Small intestine (tissue), 7 donors: Measurements from ENCODE around the gene BCAP31. TPM values are rescaled to one million over a fixed set of nuclear protein-coding genes. Genes with fewer than 3 reads are reported as not detected.

Experiments
- DNase-seq, 2 donors: peaks; one replicate each; pipeline versions ENCODE4 v3.0.0 to v3.0.0-alpha.2; 2013
- FAIRE-seq: peaks from 2 replicates; lab custom pipeline; 2012; peaks lifted over from hg19 to GRCh38; lab: Jason Lieb, UNC
- H3K27ac ChIP-seq, 3 donors: one replicate each; pipeline ENCODE4 v1.5.1; 2013; ENCODE audit warnings: low read length in 2 of 3, mild to moderate bottlenecking in 2 of 3, control low read depth in 1 of 3, inconsistent platforms in 1 of 3, low read depth in 1 of 3, moderate library complexity in 1 of 3
- H3K27me3 ChIP-seq, 3 donors: one replicate each; pipeline ENCODE4 v1.6.1; 2013; ENCODE audit warnings: low read length in 3 of 3, inconsistent platforms in 1 of 3; ENCODE audit not compliant: control insufficient read depth in 3 of 3, insufficient read depth in 3 of 3
- H3K36me3 ChIP-seq, 3 donors: one replicate each; pipeline ENCODE4 v1.6.1; 2013; ENCODE audit warnings: low read length in 3 of 3, inconsistent platforms in 1 of 3, low read depth in 1 of 3, mild to moderate bottlenecking in 1 of 3, moderate library complexity in 1 of 3; ENCODE audit not compliant: control insufficient read depth in 3 of 3, insufficient read depth in 2 of 3
- H3K4me1 ChIP-seq, 3 donors: one replicate each; pipeline ENCODE4 v1.6.1; 2013; ENCODE audit warnings: low read length in 2 of 3, inconsistent platforms in 1 of 3, low read depth in 1 of 3, mild to moderate bottlenecking in 1 of 3, moderate library complexity in 1 of 3; ENCODE audit not compliant: control insufficient read depth in 3 of 3, insufficient read depth in 2 of 3
- H3K4me3 ChIP-seq, 3 donors: one replicate each; pipeline ENCODE4 v1.5.1; 2013; ENCODE audit warnings: low read length in 3 of 3, control low read depth in 1 of 3, inconsistent platforms in 1 of 3, low read depth in 1 of 3, mild to moderate bottlenecking in 1 of 3, moderate library complexity in 1 of 3
- H3K9me3 ChIP-seq, 2 donors: one replicate each; pipeline ENCODE4 v1.6.1; 2013; ENCODE audit warnings: low read depth in 1 of 2, low read length in 1 of 2; ENCODE audit not compliant: control insufficient read depth in 2 of 2, insufficient read depth in 1 of 2
- WGBS, 3 donors: extraction: QIAGEN DNeasy Blood & Tissue Kit; methylation state at CpG; one replicate each; pipeline ENCODE4 v1.1.7; 2013; 5-methylcytosine and 5-hydroxymethylcytosine counted together
- polyA plus RNA-seq, 4 donors: library from polyadenylated mRNA; stranded (reverse) in 3 of 4; unstranded in 1 of 4; fragments of 200-250 nt in 3 of 4; fragments of 120-200 nt in 1 of 4; gene quantifications; one replicate each; pipeline versions ENCODE4 v1.2.1 to v1.2.3, GENCODE V29; 2013
- donor health status: healthy with polysubstance abuse.
- donor health status: control.
- donor health status: control.
- donor health status: Bipolar disorder and iron deficiency.
- donor health status: healthy.

The BCAP31 gene
- polyA plus RNA-seq, 4 donors: 68.4 to 243 (median 152) TPM

DNA sequence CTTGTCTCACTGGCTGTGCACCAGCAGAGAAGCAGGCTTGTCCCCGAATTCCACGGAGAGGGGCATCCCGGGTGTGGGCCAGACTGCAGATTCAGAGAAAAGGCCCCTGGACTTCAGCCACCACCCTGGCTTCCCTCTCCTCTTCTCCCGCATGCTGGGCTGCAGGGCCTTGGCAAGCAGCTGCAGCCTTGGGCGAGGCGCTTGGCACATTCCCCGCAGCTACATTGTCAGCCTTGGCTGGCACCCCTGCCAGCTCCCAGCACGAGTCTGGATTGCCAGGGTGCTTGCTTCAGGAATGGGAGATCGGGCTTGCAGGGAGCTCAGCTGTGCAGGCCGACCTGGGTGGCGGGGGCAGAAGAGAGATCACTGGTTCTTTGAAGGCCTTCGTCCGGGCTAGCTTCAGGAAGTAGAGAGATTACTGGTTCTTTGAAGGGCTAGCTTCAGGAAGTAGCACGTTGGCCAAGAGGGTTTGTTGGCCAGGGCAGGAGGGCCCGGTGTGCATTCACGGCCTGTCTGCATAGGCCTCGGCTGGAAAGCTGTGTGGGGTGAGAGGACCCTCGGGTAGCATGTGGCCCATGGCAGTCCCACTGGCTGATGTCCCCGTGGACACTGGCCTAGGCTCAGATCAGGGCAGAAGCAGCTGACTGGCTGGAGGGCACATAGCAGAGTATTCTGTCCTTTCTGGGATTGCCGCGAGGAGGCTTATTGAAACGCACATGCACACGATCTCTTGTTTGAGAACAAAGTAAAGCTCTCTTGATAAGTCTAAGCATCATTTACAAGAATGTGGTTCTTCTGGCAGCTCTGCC lies 3.1 kb upstream of the BCAP31 start:
- peak in 1 of 2 donors; percentile 59 for DNase-seq
- FAIRE-seq: no peak
- Histone ChIP-seq H3K9me3 (peaks cover 0 to 6% of the 10 kb centered on the region in 2 donors), H3K27me3 (no peaks in the 10 kb centered on the region), H3K4me1 (peaks cover 0 to 40% (median 4%) of the 10 kb centered on the region in 3 donors), H3K36me3 (peaks cover 0 to 28% (median 0%) of the 10 kb centered on the region in 3 donors), H3K27ac (peak overlapping the region; percentile 85 to 96 (median 87)), H3K4me3 (peak overlapping the region in 2 of 3 donors; percentile 7 to 62)
- WGBS, 3 donors: 12 to 46% (median 25%) methylated on average over 18 to 23 of the region's 23 CpGs

DNA sequence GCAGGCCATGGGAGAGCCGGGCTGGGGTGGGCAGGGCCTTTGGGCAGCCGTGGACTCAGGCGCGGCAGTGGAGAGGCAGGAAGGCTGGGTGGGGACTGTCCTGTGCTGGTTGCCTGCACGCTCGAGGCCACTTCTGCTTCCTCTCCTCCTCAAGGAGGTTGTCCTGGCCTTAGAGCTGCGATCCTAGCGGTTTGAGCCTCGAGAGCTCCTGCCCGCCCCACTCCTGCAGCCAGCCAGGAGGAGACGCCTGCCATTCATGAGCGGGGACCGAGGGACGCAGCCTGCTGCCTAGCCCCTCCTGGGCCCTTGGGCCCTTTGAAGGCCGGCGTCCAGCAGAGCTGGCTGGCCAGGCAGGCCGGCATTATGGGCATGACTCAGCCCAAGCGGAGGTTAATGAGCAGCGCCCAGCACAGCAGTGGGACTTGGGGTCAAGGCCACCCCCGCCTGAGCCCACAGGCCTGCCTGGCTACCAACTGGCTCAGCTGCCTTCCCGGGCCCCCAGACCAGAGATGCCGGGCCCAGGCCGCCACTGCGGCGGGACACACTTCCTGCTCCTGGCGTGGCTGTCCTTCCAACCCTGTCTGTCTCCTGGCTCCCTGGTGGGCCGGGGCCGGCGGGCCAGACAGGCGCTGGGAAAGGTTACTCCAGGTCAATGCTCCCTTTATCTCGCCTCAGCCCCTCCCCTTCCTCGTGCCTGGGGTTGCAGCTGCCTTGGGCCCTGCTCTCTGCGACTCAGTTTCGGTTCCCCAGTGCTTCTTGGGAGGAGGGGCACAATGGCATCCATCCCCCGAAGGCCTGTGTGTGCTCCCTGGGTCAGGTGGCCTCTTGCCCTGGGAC lies 2.3 kb upstream of the BCAP31 start:
- peak overlapping the region in 2 of 3 donors; percentile 28 to 62 for H3K4me3 ChIP-seq
- no peaks in the 10 kb centered on the region for H3K27me3 ChIP-seq
- H3K36me3 ChIP-seq: peaks cover 0 to 24% (median 0%) of the 10 kb centered on the region in 3 donors
- H3K9me3 ChIP-seq: peaks cover 0 to 2% of the 10 kb centered on the region in 2 donors
- FAIRE-seq (no peak), DNase-seq (peak; percentile 71 to 81)
- H3K27ac ChIP-seq: peak overlapping the region; percentile 85 to 96 (median 87)
- peaks cover 0 to 44% (median 4%) of the 10 kb centered on the region in 3 donors for H3K4me1 ChIP-seq
- 9 to 47% (median 15%) methylated on average over 19 to 34 of the region's 35 CpGs for WGBS, 3 donors

DNA sequence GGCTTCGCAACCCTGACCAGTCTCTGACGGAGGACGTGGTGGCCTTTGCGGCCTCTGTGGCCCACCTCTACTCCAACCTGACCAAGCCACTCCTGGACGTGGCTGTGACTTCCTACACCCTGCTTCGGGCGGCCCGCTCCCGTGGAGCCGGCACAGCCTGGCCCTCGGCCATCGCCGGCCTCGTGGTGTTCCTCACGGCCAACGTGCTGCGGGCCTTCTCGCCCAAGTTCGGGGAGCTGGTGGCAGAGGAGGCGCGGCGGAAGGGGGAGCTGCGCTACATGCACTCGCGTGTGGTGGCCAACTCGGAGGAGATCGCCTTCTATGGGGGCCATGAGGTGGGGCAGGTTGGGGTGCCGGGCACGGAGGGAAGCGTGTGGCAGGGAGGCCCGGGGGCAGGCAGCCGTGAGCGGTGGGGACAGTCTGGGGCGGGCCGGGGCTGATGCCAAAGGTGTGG lies 1.7 kb upstream of the BCAP31 start:
- H3K36me3 ChIP-seq: peaks cover 0 to 26% (median 0%) of the 10 kb centered on the region in 3 donors
- H3K9me3 ChIP-seq: no peaks in the 10 kb centered on the region
- 61 to 80% (median 69%) methylated on average over 13 to 35 of the region's 35 CpGs for WGBS, 3 donors
- DNase-seq: no peak
- no peaks in the 10 kb centered on the region for H3K27me3 ChIP-seq
- H3K27ac ChIP-seq: peak overlapping the region; percentile 85 to 96 (median 87)
- peaks cover 0 to 44% (median 4%) of the 10 kb centered on the region in 3 donors for H3K4me1 ChIP-seq
- peak overlapping the region in 2 of 3 donors; percentile 28 to 62 for H3K4me3 ChIP-seq
- no peak for FAIRE-seq

DNA sequence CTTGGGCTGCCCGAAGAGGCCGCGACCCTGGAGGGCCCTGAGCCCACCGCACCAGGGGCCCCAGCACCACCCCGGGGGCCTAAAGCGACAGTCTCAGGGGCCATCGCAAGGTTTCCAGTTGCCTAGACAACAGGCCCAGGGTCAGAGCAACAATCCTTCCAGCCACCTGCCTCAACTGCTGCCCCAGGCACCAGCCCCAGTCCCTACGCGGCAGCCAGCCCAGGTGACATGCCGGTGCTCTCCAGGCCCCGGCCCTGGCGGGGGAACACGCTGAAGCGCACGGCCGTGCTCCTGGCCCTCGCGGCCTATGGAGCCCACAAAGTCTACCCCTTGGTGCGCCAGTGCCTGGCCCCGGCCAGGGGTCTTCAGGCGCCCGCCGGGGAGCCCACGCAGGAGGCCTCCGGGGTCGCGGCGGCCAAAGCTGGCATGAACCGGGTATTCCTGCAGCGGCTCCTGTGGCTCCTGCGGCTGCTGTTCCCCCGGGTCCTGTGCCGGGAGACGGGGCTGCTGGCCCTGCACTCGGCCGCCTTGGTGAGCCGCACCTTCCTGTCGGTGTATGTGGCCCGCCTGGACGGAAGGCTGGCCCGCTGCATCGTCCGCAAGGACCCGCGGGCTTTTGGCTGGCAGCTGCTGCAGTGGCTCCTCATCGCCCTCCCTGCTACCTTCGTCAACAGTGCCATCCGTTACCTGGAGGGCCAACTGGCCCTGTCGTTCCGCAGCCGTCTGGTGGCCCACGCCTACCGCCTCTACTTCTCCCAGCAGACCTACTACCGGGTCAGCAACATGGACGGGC lies 1.0 kb upstream of the BCAP31 start:
- H3K27ac ChIP-seq: peak overlapping the region; percentile 87 to 96 (median 93)
- peak overlapping the region in 2 of 3 donors; percentile 62 to 64 for H3K4me3 ChIP-seq
- no peaks in the 10 kb centered on the region for H3K27me3 ChIP-seq
- H3K4me1 ChIP-seq: peaks cover 0 to 44% (median 4%) of the 10 kb centered on the region in 3 donors
- no peaks in the 10 kb centered on the region for H3K9me3 ChIP-seq
- FAIRE-seq: no peak
- peaks cover 0 to 32% (median 0%) of the 10 kb centered on the region in 3 donors for H3K36me3 ChIP-seq
- DNase-seq: no peak
- 64 to 76% (median 67%) methylated on average over 18 to 55 of the region's 55 CpGs for WGBS, 3 donors

DNA sequence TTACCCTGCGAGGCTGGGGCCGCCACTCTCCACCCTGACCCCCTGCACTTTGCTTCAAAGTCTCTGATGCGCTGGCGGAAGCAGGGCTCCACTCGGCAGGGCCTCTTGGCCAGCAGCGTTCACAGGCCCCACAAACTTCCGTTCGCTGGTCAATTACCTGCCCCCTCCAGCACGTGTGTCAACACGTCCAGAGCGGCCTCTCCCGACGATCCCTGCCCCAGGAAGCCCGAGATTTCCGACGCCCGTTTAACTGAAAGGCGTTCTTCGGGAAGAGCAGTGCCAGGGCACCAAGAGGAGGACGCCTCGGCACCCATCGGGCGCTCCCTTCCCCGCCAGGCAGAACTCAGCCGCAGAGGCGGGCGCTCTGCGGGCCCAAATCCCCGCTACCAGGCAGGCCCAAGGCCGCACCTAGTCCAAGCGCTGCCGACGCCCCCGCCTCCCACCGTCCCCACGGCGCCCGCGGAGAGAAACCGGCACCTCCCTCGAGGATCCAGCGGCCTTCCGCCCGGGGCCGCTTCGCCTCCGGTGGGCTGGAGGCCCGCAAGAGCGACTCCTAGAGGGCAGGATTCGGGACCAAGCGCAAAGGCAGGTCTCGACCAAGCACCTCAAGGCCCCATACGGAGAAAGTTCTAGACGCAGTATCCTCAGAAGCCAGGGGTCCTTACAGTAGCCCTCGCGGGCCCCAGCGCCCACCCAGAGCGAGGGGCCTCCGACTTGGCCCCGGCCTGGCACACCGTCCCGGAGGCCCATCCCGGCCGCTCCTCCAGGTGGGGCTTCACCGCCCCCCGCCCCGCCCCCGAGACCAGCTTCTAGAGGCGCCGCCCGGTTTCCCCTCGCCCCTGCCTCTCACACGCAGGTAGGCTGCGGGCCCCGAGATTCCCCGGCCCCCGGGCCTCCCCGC lies 586 bp downstream of the BCAP31 start:
- Histone ChIP-seq H3K9me3 (no peaks in the 10 kb centered on the region), H3K27ac (peak overlapping the region; percentile 91 to 93 (median 92)), H3K36me3 (peaks cover 0 to 33% (median 0%) of the 10 kb centered on the region in 3 donors), H3K4me3 (peak overlapping the region; percentile 57 to 75 (median 65)), H3K4me1 (peaks cover 0 to 44% (median 4%) of the 10 kb centered on the region in 3 donors), H3K27me3 (no peaks in the 10 kb centered on the region)
- DNase-seq (peak; percentile 50 to 71), FAIRE-seq (no peak)
- WGBS, 3 donors: 1 to 36% (median 7%) methylated on average over 41 to 78 of the region's 78 CpGs

DNA sequence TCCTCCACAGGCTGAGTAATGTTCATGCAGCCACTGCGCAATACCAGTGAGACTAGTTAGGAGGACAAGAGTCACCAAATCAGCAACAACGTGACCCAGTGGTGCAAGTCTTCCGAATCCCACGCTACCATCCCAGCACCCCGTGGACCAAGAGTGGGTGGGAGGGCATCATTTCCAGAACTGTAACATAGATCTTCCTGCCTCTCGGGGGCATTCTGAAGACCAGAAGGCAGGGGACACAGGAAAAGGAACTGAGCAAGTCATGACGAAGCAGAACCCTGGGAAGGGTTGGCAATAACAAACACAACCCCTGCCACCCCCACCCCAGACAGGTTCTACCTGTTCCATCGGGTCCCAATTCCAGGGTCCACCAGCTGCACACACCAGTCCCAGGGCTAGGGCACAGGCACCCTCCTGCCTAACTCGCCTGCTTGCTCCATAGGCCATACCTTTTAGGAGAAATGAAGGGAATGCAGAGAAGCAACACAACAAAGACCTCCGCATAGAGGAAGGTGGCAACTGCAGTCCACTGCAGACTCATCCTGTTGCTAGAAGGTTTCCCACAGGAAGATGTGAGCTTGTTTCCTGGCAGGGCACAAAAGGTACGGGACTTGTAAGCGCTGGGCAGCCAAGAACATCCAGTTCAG lies 1.4 kb downstream of the BCAP31 start:
- Histone ChIP-seq H3K27me3 (no peaks in the 10 kb centered on the region), H3K36me3 (peaks cover 0 to 36% (median 0%) of the 10 kb centered on the region in 3 donors), H3K27ac (peak overlapping the region; percentile 91 to 93 (median 92)), H3K4me1 (peaks cover 0 to 42% (median 4%) of the 10 kb centered on the region in 3 donors), H3K4me3 (peak overlapping the region; percentile 25 to 75 (median 65)), H3K9me3 (no peaks in the 10 kb centered on the region)
- DNase-seq (peak; percentile 36 to 49), FAIRE-seq (no peak)
- 17 to 53% (median 26%) methylated on average over 11 to 12 of the region's 12 CpGs for WGBS, 3 donors

DNA sequence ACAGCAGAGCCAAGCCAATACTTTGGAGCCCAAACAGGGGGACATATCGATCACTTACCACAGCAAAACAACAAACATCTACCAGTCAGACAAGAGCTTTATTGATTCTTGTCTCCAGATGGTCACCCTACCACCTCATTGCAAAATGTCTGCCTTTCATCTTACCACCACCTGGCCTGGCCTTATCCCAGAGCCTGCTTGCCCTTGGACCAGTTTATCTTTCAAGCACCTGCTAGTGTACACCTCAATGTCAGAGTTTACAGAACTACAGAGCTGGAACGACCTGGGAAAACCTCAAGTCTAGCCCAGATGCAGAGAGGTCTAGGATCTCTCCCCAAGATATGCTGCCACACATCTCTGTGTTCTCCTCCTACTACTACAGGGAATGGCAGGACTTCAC lies 4.5 kb downstream of the BCAP31 start:
- peaks cover 0 to 56% (median 2%) of the 10 kb centered on the region in 3 donors for H3K36me3 ChIP-seq
- no peaks in the 10 kb centered on the region for H3K9me3 ChIP-seq
- peaks cover 0 to 12% (median 0%) of the 10 kb centered on the region in 3 donors for H3K4me1 ChIP-seq
- no peaks in the 10 kb centered on the region for H3K27me3 ChIP-seq
- WGBS, 3 donors: 18 to 68% (median 39%) methylated on average over 2 of the region's 2 CpGs
- H3K4me3 ChIP-seq: no peak overlapping the region
- no peak overlapping the region for H3K27ac ChIP-seq
- no peak for DNase-seq
- no peak for FAIRE-seq
